Measurements from ENCODE around the gene CLRN1.

The CLRN1 gene

GRCh38 chr3:150928234-150928633 lies 44.3 kb downstream of the CLRN1 start:
- H3K9me3 ChIP-seq = no peaks in the 10 kb centered on the region
- H3K4me3 ChIP-seq (ENCODE audit: low read depth in 1 of 2, low read length in 1 of 2) = no peak overlapping the region
- H3K36me3 ChIP-seq = no peaks in the 10 kb centered on the region
- H3K27me3 ChIP-seq = no peaks in the 10 kb centered on the region
- no peak overlapping the region for H3K27ac ChIP-seq
- H3K4me1 ChIP-seq (ENCODE audit: control insufficient read depth in 1 of 2, insufficient read depth in 1 of 2, low read depth in 1 of 2, low read length in 1 of 2) = peaks cover 14 to 24% of the 10 kb centered on the region in 2 experiments
- TF ChIP-seq CTCF (IDR thresholded peaks at IDR 0.05) = no peak

GRCh38 chr3:150926328-150926727 lies 46.2 kb downstream of the CLRN1 start:
- Histone ChIP-seq H3K9me3 (no peaks in the 10 kb centered on the region), H3K4me3 (ENCODE audit: low read depth in 1 of 2, low read length in 1 of 2) (peak overlapping the region in 1 of 2 experiments; percentile 65), H3K27ac (peak overlapping the region; percentile 64), H3K4me1 (ENCODE audit: control insufficient read depth in 1 of 2, insufficient read depth in 1 of 2, low read depth in 1 of 2, low read length in 1 of 2) (peaks cover 14 to 24% of the 10 kb centered on the region in 2 experiments), H3K36me3 (no peaks in the 10 kb centered on the region), H3K27me3 (no peaks in the 10 kb centered on the region)
- TF ChIP-seq CTCF (IDR thresholded peaks at IDR 0.05) = no peak

- Histone ChIP-seq H3K27ac (peak overlapping the region; percentile 64), H3K4me3 (ENCODE audit: low read depth in 1 of 2, low read length in 1 of 2) (peak overlapping the region; percentile 50 to 65)
These were observed 46.8 kb downstream of the CLRN1 start for GRCh38 chr3:150925751-150926201.

GRCh38 chr3:150922611-150923010 lies 49.9 kb downstream of the CLRN1 start:
- no peaks in the 10 kb centered on the region for H3K36me3 ChIP-seq
- TF ChIP-seq CTCF (IDR thresholded peaks at IDR 0.05) = no peak
- no peaks in the 10 kb centered on the region for H3K9me3 ChIP-seq
- no peak overlapping the region for H3K27ac ChIP-seq
- H3K4me1 ChIP-seq (ENCODE audit: control insufficient read depth in 1 of 2, insufficient read depth in 1 of 2, low read depth in 1 of 2, low read length in 1 of 2) = peaks cover 14 to 24% of the 10 kb centered on the region in 2 experiments
- H3K4me3 ChIP-seq (ENCODE audit: low read depth in 1 of 2, low read length in 1 of 2) = no peak overlapping the region
- no peaks in the 10 kb centered on the region for H3K27me3 ChIP-seq

More at GRCh38 chr3:150925751-150926201, 46.8 kb downstream of the CLRN1 start:
- peak; percentile 38 for TF ChIP-seq CTCF (IDR thresholded peaks at IDR 0.05)
- Histone ChIP-seq H3K36me3 (no peaks in the 10 kb centered on the region), H3K4me1 (ENCODE audit: control insufficient read depth in 1 of 2, insufficient read depth in 1 of 2, low read depth in 1 of 2, low read length in 1 of 2) (peaks cover 14 to 24% of the 10 kb centered on the region in 2 experiments), H3K27me3 (no peaks in the 10 kb centered on the region), H3K9me3 (no peaks in the 10 kb centered on the region)

GRCh38 chr3:150921209-150921608 lies 51.3 kb downstream of the CLRN1 start:
- Histone ChIP-seq H3K4me1 (ENCODE audit: control insufficient read depth in 1 of 2, insufficient read depth in 1 of 2, low read depth in 1 of 2, low read length in 1 of 2) (peaks cover 14 to 21% of the 10 kb centered on the region in 2 experiments), H3K36me3 (no peaks in the 10 kb centered on the region), H3K4me3 (ENCODE audit: low read depth in 1 of 2, low read length in 1 of 2) (no peak overlapping the region), H3K27ac (no peak overlapping the region), H3K9me3 (no peaks in the 10 kb centered on the region), H3K27me3 (no peaks in the 10 kb centered on the region)
- no peak for TF ChIP-seq CTCF (IDR thresholded peaks at IDR 0.05)

- no peaks in the 10 kb centered on the region for H3K27me3 ChIP-seq
These were observed 52.3 kb downstream of the CLRN1 start for GRCh38 chr3:150920236-150920635.

More at GRCh38 chr3:150920236-150920635, 52.3 kb downstream of the CLRN1 start:
- no peak for TF ChIP-seq CTCF (IDR thresholded peaks at IDR 0.05)
- Histone ChIP-seq H3K4me3 (ENCODE audit: low read depth in 1 of 2, low read length in 1 of 2) (no peak overlapping the region), H3K27ac (no peak overlapping the region), H3K36me3 (no peaks in the 10 kb centered on the region), H3K9me3 (no peaks in the 10 kb centered on the region), H3K4me1 (ENCODE audit: control insufficient read depth in 1 of 2, insufficient read depth in 1 of 2, low read depth in 1 of 2, low read length in 1 of 2) (peaks cover 5 to 11% of the 10 kb centered on the region in 2 experiments)
